Gastroesophageal sphincter (tissue), 4 donors: Measurements from ENCODE around the gene BMP10. TPM values are rescaled to one million over a fixed set of nuclear protein-coding genes. Genes with fewer than 3 reads are reported as not detected.

Experiments used
- ATAC-seq: fragments of 150-250 bp; one replicate; pipeline ENCODE4 v1.9.1; 2016; ENCODE audit warnings: mild to moderate bottlenecking, moderate library complexity
- H3K27ac ChIP-seq, 4 donors: fragments of 200-600 bp; sonication (generic) in 3 of 4; 1 replicate in 3 of 4; 2 replicates in 1 of 4; pipeline ENCODE4 v1.5.1; 2016 to 2019
- H3K27me3 ChIP-seq: fragments of 200-600 bp; sonication (generic); one replicate; pipeline ENCODE4 v1.5.1; 2019
- H3K36me3 ChIP-seq, 2 donors: fragments of 200-600 bp; sonication (generic); one replicate each; pipeline ENCODE4 v1.5.1; 2019; ENCODE audit warnings: control low read depth in 1 of 2
- H3K4me1 ChIP-seq, 3 donors: fragments of 200-600 bp; sonication (generic); 1 replicate in 2 of 3; 2 replicates in 1 of 3; pipeline ENCODE4 v1.5.1; 2016 to 2019; ENCODE audit warnings: control low read depth in 2 of 3
- H3K4me3 ChIP-seq, 2 donors: fragments of 200-600 bp; sonication (generic); one replicate each; pipeline ENCODE4 v1.5.1; 2019; ENCODE audit warnings: mild to moderate bottlenecking in 1 of 2, moderate library complexity in 1 of 2
- H3K9me3 ChIP-seq, 3 donors: fragments of 200-600 bp; sonication (generic); one replicate each; pipeline ENCODE4 v1.5.1; 2017 to 2019; ENCODE audit warnings: control low read depth in 2 of 3
- CTCF ChIP-seq, 4 experiments: fragments of 200-600 bp in 2 of 4; fragments of 450-650 bp in 2 of 4; sonication (generic) in 1 of 4; IDR thresholded peaks; one replicate each; pipeline ENCODE4 v1.5.1; 2017 to 2019; ENCODE audit warnings: antibody characterized with exemption in 4 of 4, mild to moderate bottlenecking in 2 of 4, moderate library complexity in 2 of 4
- EP300 ChIP-seq: sonication (generic); formaldehyde crosslinking; IDR thresholded peaks from one replicate; pipeline ENCODE4 v1.6.1; 2017; ENCODE audit warnings: antibody characterized with exemption, mild to moderate bottlenecking
- POLR2A ChIP-seq, 2 donors: fragments of 450-650 bp; IDR thresholded peaks; one replicate each; pipeline ENCODE4 v1.6.1; 2017; ENCODE audit warnings: antibody characterized with exemption in 2 of 2, mild to moderate bottlenecking in 2 of 2, moderate library complexity in 1 of 2
- POLR2AphosphoS5 ChIP-seq: sonication (generic); formaldehyde crosslinking; IDR thresholded peaks from one replicate; pipeline ENCODE4 v1.6.1; 2017; ENCODE audit warnings: antibody characterized with exemption
- WGBS, 2 donors: methylation state at CpG; one replicate each; pipeline ENCODE4 v1.1.5; 2018; ENCODE audit warnings: low coverage in 1 of 2; 5-methylcytosine and 5-hydroxymethylcytosine counted together
- total RNA-seq, 4 donors: library from RNA; depleted of rRNA; stranded (reverse); fragments of >200 nt; gene quantifications; one replicate each; pipeline ENCODE4 v1.1.0, GENCODE V29; 2016

The BMP10 gene
- total RNA-seq, 4 donors from 2014 or later = 0.19 TPM; not detected in 3

- H3K9me3 ChIP-seq = no peaks in the 10 kb centered on the region
- no peak for ATAC-seq
- H3K4me3 ChIP-seq = no peak overlapping the region
- H3K27me3 ChIP-seq = no peaks in the 10 kb centered on the region
- no peaks in the 10 kb centered on the region for H3K36me3 ChIP-seq
- no peak overlapping the region for H3K27ac ChIP-seq
- TF ChIP-seq CTCF (IDR thresholded peaks at IDR 0.05) (no peak), POLR2A (IDR thresholded peaks at IDR 0.05) (no peak), EP300 (no peak), POLR2AphosphoS5 (no peak)
- no peaks in the 10 kb centered on the region for H3K4me1 ChIP-seq
Observed at GRCh38 chr2:68861330-68861729, 9.9 kb downstream of the BMP10 start.

- WGBS, 2 donors = 39 to 41% methylated on average over 3 of the region's 3 CpGs
- H3K4me1 ChIP-seq = no peaks in the 10 kb centered on the region
- H3K9me3 ChIP-seq = no peaks in the 10 kb centered on the region
- H3K27ac ChIP-seq = no peak overlapping the region
- TF ChIP-seq POLR2A (IDR thresholded peaks at IDR 0.05) (no peak), CTCF (IDR thresholded peaks at IDR 0.05) (no peak), EP300 (no peak), POLR2AphosphoS5 (no peak)
- no peak overlapping the region for H3K4me3 ChIP-seq
- ATAC-seq = no peak
- H3K36me3 ChIP-seq = no peaks in the 10 kb centered on the region
- H3K27me3 ChIP-seq = no peaks in the 10 kb centered on the region
Observed at GRCh38 chr2:68860111-68860510, 11.1 kb downstream of the BMP10 start.

GRCh38 chr2:68857855-68858456 lies 13.2 kb downstream of the BMP10 start:
- WGBS, 2 donors = 62 to 80% methylated on average over 4 of the region's 4 CpGs
- Histone ChIP-seq H3K27me3 (no peaks in the 10 kb centered on the region), H3K36me3 (no peaks in the 10 kb centered on the region), H3K4me3 (no peak overlapping the region), H3K9me3 (no peaks in the 10 kb centered on the region), H3K4me1 (no peaks in the 10 kb centered on the region), H3K27ac (no peak overlapping the region)
- TF ChIP-seq CTCF (IDR thresholded peaks at IDR 0.05) (no peak), POLR2A (IDR thresholded peaks at IDR 0.05) (no peak), EP300 (no peak), POLR2AphosphoS5 (no peak)
- no peak for ATAC-seq

DNA sequence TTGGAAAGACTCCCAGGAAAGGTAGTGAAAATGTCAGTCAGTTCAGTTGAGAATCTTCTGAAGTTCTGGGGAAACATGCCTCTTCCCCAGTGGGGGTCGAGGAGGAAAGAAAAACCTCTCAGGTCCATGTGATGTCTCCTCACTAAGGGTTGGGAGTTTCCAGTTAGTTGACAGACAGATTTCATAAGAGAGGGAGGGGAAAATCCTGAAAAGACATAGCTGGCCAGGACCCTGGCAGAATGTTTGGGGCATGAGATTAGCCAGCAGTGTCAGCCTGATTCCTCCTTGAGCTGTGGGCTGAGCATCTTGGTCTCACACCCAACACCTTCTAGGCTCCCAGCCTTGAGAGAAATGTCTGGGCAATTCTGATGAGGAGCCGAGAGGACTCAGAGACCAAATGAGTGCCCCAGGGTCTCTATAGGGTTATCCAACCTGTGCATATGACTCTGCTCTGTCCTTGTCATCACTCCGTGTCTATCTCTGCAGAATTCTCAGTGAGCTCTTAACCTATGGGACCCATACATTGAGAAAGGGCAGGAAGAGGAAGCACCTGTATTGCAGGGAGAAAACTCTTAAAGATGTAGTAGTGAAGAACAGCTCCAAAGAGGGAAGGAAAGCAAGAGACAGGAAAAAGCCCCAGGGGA lies 13.9 kb downstream of the BMP10 start:
- no peaks in the 10 kb centered on the region for H3K4me1 ChIP-seq
- no peak for TF ChIP-seq EP300
- no peak for TF ChIP-seq POLR2AphosphoS5
- no peak for TF ChIP-seq CTCF (IDR thresholded peaks at IDR 0.05)
- no peak for TF ChIP-seq POLR2A (IDR thresholded peaks at IDR 0.05)
- no peaks in the 10 kb centered on the region for H3K27me3 ChIP-seq
- H3K4me3 ChIP-seq = no peak overlapping the region
- H3K9me3 ChIP-seq = no peaks in the 10 kb centered on the region
- H3K27ac ChIP-seq = no peak overlapping the region
- no peak for ATAC-seq
- no peaks in the 10 kb centered on the region for H3K36me3 ChIP-seq
- WGBS, 2 donors = 38 to 56% methylated on average over 1 of the region's 3 CpGs

- ATAC-seq = no peak
- TF ChIP-seq EP300 = no peak
- TF ChIP-seq CTCF (IDR thresholded peaks at IDR 0.05) = no peak
- TF ChIP-seq POLR2A (IDR thresholded peaks at IDR 0.05) = no peak
- TF ChIP-seq POLR2AphosphoS5 = no peak
- 76 to 81% methylated on average over 2 to 3 of the region's 3 CpGs for WGBS, 2 donors
Observed at GRCh38 chr2:68855550-68855949, 15.6 kb downstream of the BMP10 start.

More at GRCh38 chr2:68855550-68855949, 15.6 kb downstream of the BMP10 start:
- no peak overlapping the region for H3K4me3 ChIP-seq
- H3K36me3 ChIP-seq = no peaks in the 10 kb centered on the region
- H3K27ac ChIP-seq = no peak overlapping the region
- H3K4me1 ChIP-seq = no peaks in the 10 kb centered on the region
- H3K9me3 ChIP-seq = no peaks in the 10 kb centered on the region
- H3K27me3 ChIP-seq = no peaks in the 10 kb centered on the region
